ENCODE measurements around the gene ZC3H18.

The ZC3H18 gene

GRCh38 chr16:88552166-88552565 is 18.0 kb upstream of the ZC3H18 start:
- no peak for DNase-seq

DNA sequence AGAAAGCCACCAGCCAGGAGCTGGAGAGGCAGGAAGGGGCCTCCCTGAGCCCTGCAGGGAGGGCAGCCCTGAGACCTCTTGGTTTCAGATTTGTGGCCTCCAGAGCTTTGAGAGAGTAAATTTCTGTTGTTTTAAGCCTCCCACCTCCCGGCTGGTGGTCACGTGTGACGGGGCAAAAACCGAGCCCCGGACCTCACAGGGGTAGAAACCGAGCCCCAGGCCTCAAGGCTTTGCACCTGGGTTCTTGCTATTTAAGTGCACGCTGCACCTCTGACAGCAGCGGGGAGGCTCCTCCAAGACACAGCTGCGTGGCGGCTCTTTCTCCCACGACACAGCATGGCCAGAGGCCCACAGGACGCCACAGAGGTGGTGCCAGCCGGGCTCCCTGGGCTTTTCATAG is 17.4 kb upstream of the ZC3H18 start:
- no peak for DNase-seq

DNA sequence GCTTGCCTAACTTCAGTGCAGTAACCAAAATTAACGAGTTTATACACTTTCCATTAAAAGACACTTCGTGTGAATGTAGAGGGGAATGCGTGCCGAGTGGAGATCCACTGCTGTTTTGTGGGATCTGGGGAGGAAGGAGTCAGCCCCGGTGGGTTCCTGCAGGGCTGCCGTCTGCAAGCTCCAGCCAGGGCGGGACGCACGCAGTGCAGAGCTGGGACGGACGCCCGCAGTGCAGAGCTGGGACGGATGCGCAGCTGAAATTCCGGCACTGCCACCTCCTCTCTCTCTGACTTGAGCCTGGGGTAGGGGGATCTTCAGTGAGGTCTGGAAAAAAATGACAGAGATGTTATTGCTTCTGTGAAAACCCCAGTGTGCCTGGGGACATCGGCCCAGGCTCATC is 16.5 kb upstream of the ZC3H18 start:
- no peak for DNase-seq

DNA sequence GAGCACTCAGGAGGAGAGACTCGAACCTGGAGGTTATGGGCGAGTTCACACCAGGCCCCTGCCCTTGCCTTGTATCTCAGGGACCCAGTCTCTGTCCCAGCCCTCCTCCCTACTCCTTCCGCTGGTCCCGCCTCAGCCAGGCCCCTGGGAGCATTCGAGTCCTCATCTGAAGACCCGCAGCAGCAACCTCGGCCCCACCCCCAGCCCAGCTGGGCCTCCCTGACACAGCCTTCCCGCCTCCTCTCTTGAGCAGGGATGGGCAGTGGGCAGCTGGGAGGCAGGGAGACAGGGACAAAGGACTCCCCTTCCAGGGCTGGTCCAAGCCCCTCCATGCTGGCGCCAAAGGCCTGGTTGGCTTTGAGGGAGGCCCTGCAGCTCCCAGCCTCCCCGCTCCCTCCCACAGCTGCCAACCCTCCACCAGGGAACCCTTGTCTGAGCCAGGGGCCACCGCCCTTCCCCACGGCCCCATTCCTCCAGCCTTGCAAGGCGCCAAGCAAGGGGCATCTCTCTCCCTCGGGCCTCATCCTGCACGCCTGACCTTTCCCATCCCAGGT is 15.4 kb upstream of the ZC3H18 start:
- DNase-seq, result no peak

DNA sequence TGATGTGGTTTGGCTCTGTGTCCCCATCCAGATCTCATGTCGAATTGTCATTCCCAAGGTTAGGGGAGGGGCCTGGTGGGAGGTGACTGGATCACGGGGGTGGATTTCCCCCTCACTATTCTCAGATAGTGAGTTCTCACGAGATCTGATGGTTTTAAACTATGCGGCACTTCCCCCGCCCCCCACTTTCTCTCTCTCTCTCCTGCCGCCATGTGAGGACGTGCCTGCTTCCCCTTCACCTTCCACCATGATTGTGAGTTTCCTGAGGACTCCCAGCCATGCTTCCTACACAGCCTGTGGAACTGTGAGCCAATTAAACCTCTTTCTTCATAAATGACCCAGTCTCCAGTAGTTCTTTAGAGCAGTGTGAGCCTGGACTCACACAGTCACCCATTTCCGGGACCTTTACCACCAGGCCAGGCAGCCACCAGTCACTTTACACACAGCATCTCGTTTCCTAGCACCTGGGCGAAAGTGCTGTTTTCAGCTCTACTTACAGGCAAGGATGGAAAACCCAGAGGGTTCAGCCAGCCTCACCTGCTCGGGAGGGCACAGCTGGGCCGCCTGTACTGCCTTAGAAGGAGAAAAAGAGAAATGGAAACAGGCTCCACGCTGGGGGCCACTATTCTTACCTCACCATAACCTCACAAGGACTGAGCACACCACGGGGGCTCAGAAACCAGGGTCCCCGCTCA is 13.8 kb upstream of the ZC3H18 start:
- DNase-seq, result no peak

DNA sequence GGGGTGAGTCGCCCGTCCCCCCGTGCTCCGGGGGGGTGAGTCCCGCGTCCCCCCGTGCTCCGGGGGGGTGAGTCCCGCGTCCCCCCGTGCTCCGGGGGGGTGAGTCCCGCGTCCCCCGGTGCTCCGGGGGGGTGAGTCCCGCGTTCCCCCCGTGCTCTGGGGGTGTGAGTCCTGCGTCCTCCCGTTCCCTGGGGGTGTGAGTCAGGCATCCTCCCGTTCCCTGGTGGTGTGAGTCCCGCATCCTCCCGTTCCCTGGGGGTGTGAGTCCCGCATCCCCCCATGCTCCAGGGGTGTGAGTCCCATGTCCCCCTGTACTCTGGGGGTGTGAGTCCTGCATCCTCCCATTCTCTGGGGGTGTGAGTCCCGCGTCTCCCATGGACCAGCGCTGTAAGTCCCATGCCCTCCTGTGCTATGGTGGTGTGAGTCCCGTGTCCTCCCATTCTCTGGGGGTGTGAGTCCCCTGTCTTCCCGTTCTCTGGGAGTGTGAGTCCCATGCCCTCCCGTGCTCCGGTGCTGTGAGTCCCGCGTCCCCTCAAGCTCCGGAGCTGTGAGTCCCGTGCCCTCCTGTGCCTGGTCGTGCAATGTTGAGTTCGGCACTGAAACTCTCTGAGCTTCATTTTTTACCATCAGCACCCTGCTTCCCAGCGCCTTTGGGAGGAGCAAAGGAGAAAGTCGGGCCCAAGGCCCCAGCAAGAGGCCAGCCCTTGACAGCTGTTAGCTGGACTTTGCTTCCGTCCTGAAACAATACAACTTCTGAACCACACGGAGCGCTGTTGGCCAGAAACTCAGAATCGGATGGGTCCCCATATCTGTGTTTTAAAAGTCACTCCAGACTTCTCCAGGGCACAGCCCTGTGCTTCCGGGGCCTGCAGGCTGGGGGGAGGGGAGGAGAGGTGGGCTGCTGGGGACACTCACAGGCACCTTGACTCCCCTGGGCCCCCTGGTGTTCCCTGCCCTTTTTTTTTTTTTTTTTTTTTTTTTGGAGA is 11.5 kb upstream of the ZC3H18 start:
- DNase-seq, result peak; percentile 25 to 47

DNA sequence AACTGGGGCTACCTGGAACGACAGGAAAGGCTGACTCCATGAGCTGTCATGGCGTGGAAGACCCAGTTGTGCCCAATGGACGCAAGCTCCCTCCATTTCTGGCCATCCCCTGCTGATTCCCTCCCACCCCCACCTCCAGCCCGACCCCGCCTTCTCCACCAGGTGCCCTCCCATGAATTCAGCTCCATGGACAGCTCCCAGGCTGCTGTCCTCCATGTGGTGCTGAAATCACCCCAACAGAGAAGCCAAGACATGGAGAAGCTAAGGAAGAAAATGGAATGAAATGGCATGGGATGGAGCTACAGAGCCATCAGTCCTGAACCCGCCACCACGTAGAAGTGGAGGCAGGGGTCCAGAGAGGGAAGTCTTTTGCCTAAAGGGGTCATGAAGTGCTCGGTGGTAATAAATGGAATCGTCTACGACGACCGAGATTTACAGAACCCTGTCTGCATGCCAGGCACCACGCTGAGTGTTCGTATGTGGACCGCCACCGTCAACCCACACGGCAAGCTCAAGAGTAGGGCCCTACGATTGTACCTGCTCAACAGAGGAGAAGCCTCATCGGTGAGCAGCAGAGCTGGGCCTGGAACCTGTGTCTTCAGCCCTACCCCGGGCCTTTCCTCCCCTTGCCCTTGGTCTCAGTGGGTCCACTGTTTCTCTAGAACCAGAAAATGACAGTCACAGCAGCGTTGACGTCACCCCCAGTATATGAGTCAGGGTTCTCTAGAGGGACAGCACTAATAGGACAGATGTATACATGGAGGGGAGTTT is 9.3 kb upstream of the ZC3H18 start:
- DNase-seq, result no peak

DNA sequence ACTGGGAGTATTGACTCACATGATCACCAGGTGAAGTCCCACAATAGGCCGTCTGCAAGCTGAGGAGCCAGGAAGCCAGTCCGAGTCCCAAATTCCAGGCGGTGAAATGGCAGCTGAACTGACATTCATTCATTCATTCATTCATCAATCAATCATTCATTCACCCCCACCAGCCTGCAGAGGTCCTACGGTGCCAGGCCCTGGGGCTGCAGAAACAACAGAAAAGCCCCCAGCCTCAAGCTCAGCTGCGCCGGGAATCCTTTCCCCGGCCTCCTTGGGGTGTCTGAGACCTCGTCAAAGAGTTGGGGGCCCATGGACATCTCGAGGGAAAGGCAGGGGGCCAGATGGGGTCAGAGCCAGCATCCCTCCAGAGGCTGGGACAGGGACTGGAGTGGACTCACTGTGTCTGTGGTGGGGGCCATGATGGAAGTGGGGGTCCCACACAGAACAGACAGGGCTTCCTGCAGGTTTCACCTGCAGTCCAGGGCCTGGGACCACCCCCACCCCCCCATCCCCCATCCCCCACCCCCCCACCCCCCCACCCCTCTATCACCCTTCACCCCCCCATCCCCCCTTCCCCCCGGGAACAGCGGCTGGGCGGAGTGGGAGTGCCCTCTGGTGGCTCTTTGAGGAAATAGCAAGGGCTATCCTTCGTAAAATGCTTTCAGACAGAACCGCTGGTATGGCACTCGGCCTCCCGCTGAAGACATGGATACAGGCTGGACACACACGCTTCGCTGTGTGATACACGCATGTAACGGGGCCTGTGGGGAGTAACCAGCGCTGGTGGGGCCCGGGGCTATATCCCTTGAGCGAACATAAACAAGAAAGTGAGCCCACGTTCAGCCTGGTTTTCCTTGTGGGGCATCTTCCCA is 8.5 kb upstream of the ZC3H18 start:
- DNase-seq, result peak in 1 of 2 donors; percentile 68

GRCh38 chr16:88566158-88566557 is 4.0 kb upstream of the ZC3H18 start:
- DNase-seq, result peak; percentile 80 to 86

DNA sequence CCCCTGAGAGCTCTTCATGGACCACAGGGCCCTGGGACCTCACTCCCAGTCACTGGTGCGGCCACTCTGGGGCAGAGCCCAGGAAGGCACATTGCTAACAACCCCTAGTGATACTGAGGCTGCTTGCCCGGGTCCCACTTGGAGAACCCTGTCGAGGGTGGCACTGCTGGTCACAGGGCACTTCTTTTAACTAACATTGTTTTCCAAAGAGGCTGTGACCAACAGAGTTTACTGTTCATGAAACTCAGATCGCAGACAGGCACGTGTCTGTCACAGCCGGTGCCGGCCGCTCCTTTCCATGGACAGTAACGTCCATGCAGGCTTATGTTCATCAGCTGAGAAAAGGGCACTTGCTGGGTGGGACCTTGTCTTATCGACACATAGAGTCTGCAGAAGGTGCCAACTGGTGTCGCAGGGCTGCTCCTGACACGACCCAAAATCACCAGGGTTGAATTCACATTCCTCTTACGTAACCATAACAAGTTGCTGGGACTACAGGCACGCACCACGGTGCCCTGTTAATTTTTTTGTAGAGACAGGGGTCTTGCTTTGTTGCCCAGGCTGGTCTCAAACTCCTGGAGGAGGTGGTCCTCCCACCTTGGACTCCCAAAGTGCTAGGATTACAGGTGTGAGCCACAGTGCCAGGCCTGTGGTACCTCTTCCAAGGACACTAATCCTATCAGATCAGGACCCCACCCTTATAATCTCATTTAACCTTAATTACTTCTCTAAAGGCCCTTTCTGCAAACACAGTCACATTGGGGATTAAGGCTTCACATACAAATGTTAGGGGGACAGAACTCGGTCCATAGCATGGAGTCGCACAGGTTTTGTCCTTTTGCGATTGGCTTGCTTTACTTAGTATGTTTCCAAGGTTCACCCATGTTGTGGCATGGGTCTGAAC is 1.2 kb upstream of the ZC3H18 start:
- DNase-seq, result no peak

GRCh38 chr16:88569614-88569984 is 604 bp upstream of the ZC3H18 start:
- DNase-seq, result no peak

DNA sequence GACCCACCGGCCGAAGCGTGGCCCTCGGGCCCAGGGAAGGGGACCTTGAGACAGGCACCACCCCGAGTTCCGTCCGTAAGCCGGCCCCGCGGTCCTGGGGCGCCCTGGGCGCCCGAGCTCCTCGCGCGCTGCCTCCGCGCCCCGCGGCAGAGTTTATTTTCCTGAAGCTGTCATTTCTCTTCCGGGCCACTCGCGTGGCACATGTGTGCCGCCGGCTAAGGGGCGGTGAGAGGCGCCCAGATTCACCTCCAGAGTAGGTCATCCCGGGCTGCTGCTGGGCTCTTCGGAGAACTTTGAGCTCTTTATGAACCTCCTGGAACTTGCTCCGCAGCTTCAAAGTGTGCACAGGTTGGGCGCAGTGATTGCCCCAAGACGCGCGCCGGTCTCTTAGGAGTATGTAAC is 489 bp downstream of the ZC3H18 start:
- DNase-seq, result peak; percentile 17 to 19

- DNase-seq, result no peak
These were observed 5.0 kb downstream of the ZC3H18 start for GRCh38 chr16:88575251-88575650.

- no peak for DNase-seq
These were observed 6.1 kb downstream of the ZC3H18 start for GRCh38 chr16:88576307-88576706.

DNA sequence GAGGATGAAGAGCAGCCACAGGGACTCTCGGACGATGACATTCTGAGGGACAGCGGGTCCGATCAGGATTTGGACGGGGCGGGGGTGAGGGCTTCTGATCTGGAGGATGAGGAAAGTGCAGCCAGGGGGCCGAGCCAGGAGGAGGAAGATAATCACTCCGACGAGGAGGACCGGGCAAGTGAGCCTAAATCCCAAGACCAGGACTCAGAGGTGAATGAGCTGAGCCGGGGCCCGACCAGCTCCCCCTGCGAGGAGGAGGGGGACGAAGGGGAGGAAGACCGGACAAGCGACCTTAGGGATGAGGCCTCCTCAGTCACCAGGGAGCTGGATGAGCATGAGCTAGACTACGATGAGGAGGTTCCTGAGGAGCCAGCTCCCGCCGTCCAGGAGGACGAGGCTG is 7.0 kb downstream of the ZC3H18 start:
- no peak for DNase-seq

DNA sequence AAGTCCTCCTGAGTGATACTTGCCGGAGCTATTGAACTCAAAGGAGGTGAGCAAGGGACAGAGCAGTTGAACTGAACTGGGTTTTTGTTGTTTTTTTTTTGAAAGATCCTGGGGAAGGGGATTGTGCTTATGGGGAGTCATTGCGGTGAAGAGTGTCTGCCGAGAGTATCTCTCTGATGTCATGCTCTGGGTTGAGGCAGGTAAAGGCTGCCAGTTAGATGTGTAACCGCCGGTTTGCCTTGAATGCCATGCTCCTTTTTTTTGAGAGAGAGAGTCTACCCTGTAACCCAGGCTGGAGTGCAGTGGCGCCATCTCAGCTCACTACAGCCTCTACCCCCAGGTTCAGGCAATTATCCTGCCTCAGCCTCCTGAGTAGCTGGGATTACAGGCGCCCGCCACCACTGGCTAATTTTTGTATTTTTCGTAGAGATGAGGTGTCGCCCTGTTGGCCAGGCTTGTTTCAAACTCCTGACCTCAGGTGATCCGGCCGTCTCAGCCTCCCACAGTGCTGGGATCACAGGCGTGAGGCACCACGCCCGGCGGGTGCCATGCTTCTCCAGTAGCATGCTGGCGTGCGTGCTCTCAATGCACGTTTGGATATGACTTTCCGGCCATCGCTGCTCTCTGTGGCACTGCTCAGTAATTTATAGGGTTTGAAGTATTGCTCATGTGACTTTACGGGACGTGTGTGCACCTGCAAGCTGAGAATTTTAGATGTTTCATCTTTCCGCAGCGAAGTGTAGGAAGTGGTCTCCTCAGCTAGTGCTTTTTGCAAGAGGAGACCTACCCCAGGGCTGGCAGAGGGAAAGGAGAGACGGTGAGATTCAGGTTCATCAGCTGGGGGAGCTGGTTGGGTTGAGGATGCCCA is 8.5 kb downstream of the ZC3H18 start:
- DNase-seq, result no peak

GRCh38 chr16:88580371-88580770 is 10.2 kb downstream of the ZC3H18 start:
- no peak for DNase-seq

DNA sequence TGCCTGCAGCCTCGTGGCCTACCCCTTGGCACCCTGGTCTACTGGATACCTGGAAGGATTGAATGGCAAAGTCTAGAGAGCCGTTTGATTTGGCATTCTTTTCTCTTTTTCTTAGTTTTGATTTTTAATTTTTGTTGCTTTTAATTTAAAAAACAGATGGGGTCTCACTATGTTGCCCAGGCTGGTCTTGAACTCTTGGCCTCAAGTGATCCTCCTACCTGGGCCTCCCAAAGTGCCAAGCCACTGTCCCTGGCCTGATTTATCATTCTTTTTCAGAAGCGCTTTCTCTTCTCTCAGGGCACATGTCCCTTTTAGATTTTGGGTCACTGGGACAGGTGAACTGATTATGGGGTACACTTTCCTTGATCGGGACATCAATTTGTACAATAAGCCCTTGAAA is 10.8 kb downstream of the ZC3H18 start:
- DNase-seq, result no peak

GRCh38 chr16:88582912-88583575 is 12.8 kb downstream of the ZC3H18 start:
- DNase-seq, result no peak

Measured in inflammatory macrophage treated with lipopolysaccharide for 1 hour (primary cell).